Prostate gland (tissue), 2 donors: ENCODE measurements around the gene SNX12.

ENCODE experiments used
- CTCF ChIP-seq, 4 experiments: fragments of 200-600 bp in 2 of 4; fragments of 450-650 bp in 2 of 4; sonication (generic) in 2 of 4; IDR thresholded peaks; 1 replicate in 3 of 4; 2 replicates in 1 of 4; pipeline ENCODE4 v1.5.1; 2016 to 2019; ENCODE audit warnings: antibody characterized with exemption in 4 of 4, mild to moderate bottlenecking in 2 of 4, moderate library complexity in 2 of 4
- POLR2A ChIP-seq: fragments of 450-650 bp; IDR thresholded peaks from one replicate; pipeline ENCODE4 v1.6.1; 2016; ENCODE audit warnings: antibody characterized with exemption, mild to moderate bottlenecking

GRCh38 chrX:71109051-71109450 lies 40.9 kb upstream of the SNX12 start:
- TF ChIP-seq CTCF (IDR thresholded peaks at IDR 0.05) = no peak
- TF ChIP-seq POLR2A = no peak
